ENCODE data around the gene RCVRN.

DNA sequence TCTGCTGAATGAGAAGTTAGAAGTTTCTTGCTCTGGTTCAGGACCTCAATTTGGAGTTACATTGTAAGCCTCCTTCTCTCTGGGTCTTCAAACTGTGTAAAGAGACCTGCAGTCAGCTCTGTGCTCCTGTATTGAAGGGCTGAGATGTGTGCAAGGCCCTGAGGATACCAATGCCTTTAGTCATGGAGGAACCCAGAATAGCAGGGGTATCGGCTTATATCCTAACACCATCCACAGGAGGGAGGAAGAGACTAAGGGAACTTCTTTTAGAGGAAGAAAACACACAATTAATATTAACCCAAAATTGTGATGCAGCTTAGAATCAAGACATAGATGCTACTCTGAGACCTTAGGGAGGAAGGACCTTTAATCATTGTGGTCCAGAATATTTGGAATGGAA, 42.9 kb downstream of the RCVRN start:
- TF ChIP-seq, protein P1, sequence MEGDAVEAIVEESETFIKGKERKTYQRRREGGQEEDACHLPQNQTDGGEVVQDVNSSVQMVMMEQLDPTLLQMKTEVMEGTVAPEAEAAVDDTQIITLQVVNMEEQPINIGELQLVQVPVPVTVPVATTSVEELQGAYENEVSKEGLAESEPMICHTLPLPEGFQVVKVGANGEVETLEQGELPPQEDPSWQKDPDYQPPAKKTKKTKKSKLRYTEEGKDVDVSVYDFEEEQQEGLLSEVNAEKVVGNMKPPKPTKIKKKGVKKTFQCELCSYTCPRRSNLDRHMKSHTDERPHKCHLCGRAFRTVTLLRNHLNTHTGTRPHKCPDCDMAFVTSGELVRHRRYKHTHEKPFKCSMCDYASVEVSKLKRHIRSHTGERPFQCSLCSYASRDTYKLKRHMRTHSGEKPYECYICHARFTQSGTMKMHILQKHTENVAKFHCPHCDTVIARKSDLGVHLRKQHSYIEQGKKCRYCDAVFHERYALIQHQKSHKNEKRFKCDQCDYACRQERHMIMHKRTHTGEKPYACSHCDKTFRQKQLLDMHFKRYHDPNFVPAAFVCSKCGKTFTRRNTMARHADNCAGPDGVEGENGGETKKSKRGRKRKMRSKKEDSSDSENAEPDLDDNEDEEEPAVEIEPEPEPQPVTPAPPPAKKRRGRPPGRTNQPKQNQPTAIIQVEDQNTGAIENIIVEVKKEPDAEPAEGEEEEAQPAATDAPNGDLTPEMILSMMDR (conservative IDR thresholded peaks at IDR 0.05; ENCODE audit: low read depth, low read length), result no peak
- no peak for TF ChIP-seq EZH2 (IDR thresholded peaks at IDR 0.05; ENCODE audit: low read length, unreplicated experiment)

Measured in PC-3 (cell line).